GM19035 (cell line): ENCODE data around the gene SFXN1.
A peak's percentile ranks its signal among the peaks of the same experiment; 100 is the strongest.
"Not testable (repeated sequence)": the region's sequence is repeated elsewhere in the genome, so short reads cannot be mapped to it uniquely, and the experiment has no call there.

Source experiments
- ATAC-seq: cut with Tn5 transposase; IDR thresholded peaks from one replicate; pipeline ENCODE4 v1.9.1; 2021; ENCODE audit not compliant: unreplicated experiment

Gene SFXN1

GRCh38 chr5:175493726-175494125 is 15.4 kb downstream of the SFXN1 start:
- no peak for ATAC-seq

GRCh38 chr5:175494264-175495183 is 16.2 kb downstream of the SFXN1 start:
- no peak for ATAC-seq

- ATAC-seq: no peak
Measured at GRCh38 chr5:175501759-175502158, 23.4 kb downstream of the SFXN1 start.

- ATAC-seq: not testable (repeated sequence)
Measured at GRCh38 chr5:175507671-175508070, 29.3 kb downstream of the SFXN1 start.

- ATAC-seq: no peak
Measured at GRCh38 chr5:175508896-175509295, 30.5 kb downstream of the SFXN1 start.

GRCh38 chr5:175513297-175513696 is 34.9 kb downstream of the SFXN1 start:
- ATAC-seq: no peak

- no peak for ATAC-seq
Measured at GRCh38 chr5:175513726-175514125, 35.4 kb downstream of the SFXN1 start.

- no peak for ATAC-seq
Measured at GRCh38 chr5:175516933-175517823, 38.8 kb downstream of the SFXN1 start.

- ATAC-seq: no peak
Measured at GRCh38 chr5:175517824-175518450, 39.6 kb downstream of the SFXN1 start.

GRCh38 chr5:175519006-175519405 is 40.6 kb downstream of the SFXN1 start:
- no peak for ATAC-seq

GRCh38 chr5:175520321-175520720 is 42.0 kb downstream of the SFXN1 start:
- ATAC-seq: no peak

GRCh38 chr5:175520873-175521272 is 42.5 kb downstream of the SFXN1 start:
- no peak for ATAC-seq

GRCh38 chr5:175521313-175521833 is 43.0 kb downstream of the SFXN1 start:
- no peak for ATAC-seq

GRCh38 chr5:175523292-175523691 is 44.9 kb downstream of the SFXN1 start:
- ATAC-seq: no peak

GRCh38 chr5:175524211-175524610 is 45.9 kb downstream of the SFXN1 start:
- no peak for ATAC-seq

- ATAC-seq: no peak
Measured at GRCh38 chr5:175526691-175527090, 48.3 kb downstream of the SFXN1 start.

GRCh38 chr5:175531361-175531760 is 53.0 kb downstream of the SFXN1 start:
- no peak for ATAC-seq

- peak; percentile 93 for ATAC-seq
Measured at GRCh38 chr5:175534070-175534932, 55.9 kb downstream of the SFXN1 start.

GRCh38 chr5:175535331-175535730 is 57.0 kb downstream of the SFXN1 start:
- ATAC-seq: not testable (repeated sequence)

GRCh38 chr5:175535796-175536195 is 57.4 kb downstream of the SFXN1 start:
- ATAC-seq: no peak
